ENCODE measurements around the gene CFAP43. TPM values are rescaled to one million over a fixed set of nuclear protein-coding genes. Genes with fewer than 3 reads are reported as not detected.

CFAP43 gene
- total RNA-seq, 2 experiments from 2014 or later: not detected

DNA sequence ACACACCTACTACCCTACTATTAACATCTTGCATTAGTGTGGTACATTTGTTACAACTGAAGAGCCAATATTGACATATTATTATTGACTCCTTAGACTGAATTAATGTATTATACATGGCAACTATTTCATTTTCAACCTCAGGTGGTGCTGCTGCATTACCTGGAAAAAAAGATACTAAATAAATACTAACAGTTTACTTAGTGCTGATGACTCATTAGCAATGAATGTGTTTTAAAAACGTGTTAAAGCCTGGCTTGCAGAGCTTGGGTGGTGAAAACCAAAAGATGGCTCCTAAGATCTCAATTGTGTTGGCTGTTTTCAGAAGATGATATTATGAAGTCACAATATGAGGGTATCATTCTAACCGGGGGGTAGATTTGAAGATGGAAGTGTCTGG lies 34.8 kb downstream of the CFAP43 start:
- Histone ChIP-seq H3K9me3 (ENCODE audit: low read length) (no peaks in the 10 kb centered on the region), H3K27ac (ENCODE audit: low read depth, low read length, poor library complexity, severe bottlenecking) (no peak overlapping the region), H2AFZ (ENCODE audit: low read length) (no peak overlapping the region), H3K36me3 (ENCODE audit: insufficient read depth, low read length) (no peaks in the 10 kb centered on the region), H3K4me1 (ENCODE audit: insufficient read depth, low read length, poor library complexity, severe bottlenecking) (no peaks in the 10 kb centered on the region), H4K20me1 (ENCODE audit: insufficient read depth, low read length) (no peaks in the 10 kb centered on the region), H3K79me2 (ENCODE audit: insufficient read depth, low read depth, low read length) (no peaks in the 10 kb centered on the region), H3K4me2 (ENCODE audit: low read length) (no peak overlapping the region), H3K4me3 (ENCODE audit: low read depth, low read length, poor library complexity, severe bottlenecking) (no peak overlapping the region), H3K9me2 (ENCODE audit: insufficient read depth, low read length) (no peaks in the 10 kb centered on the region)
- TF ChIP-seq EZH2phosphoT487 (IDR thresholded peaks at IDR 0.05; ENCODE audit: borderline replicate concordance, low read depth, low read length): no peak
- TF ChIP-seq, protein P1, sequence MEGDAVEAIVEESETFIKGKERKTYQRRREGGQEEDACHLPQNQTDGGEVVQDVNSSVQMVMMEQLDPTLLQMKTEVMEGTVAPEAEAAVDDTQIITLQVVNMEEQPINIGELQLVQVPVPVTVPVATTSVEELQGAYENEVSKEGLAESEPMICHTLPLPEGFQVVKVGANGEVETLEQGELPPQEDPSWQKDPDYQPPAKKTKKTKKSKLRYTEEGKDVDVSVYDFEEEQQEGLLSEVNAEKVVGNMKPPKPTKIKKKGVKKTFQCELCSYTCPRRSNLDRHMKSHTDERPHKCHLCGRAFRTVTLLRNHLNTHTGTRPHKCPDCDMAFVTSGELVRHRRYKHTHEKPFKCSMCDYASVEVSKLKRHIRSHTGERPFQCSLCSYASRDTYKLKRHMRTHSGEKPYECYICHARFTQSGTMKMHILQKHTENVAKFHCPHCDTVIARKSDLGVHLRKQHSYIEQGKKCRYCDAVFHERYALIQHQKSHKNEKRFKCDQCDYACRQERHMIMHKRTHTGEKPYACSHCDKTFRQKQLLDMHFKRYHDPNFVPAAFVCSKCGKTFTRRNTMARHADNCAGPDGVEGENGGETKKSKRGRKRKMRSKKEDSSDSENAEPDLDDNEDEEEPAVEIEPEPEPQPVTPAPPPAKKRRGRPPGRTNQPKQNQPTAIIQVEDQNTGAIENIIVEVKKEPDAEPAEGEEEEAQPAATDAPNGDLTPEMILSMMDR (conservative IDR thresholded peaks at IDR 0.05; ENCODE audit: low read length): no peak
- CTCF ChIA-PET (ENCODE audit: unreplicated experiment): no interaction called here
- intact Hi-C loops (cut with micrococcal nuclease; ENCODE audit: unreplicated experiment): no loop called here
- BruUV-seq (replicated peaks): no TSS peak
- DNase-seq (ENCODE audit: low spot score): no peak
- POLR2A ChIA-PET: no interaction called here

GRCh38 chr10:104195706-104196105 lies 36.5 kb downstream of the CFAP43 start:
- Histone ChIP-seq H3K27ac (ENCODE audit: low read depth, low read length, poor library complexity, severe bottlenecking) (no peak overlapping the region), H3K79me2 (ENCODE audit: insufficient read depth, low read depth, low read length) (no peaks in the 10 kb centered on the region), H4K20me1 (ENCODE audit: insufficient read depth, low read length) (no peaks in the 10 kb centered on the region), H3K36me3 (ENCODE audit: insufficient read depth, low read length) (no peaks in the 10 kb centered on the region), H2AFZ (ENCODE audit: low read length) (no peak overlapping the region), H3K9me3 (ENCODE audit: low read length) (no peaks in the 10 kb centered on the region), H3K4me2 (ENCODE audit: low read length) (no peak overlapping the region), H3K4me1 (ENCODE audit: insufficient read depth, low read length, poor library complexity, severe bottlenecking) (no peaks in the 10 kb centered on the region), H3K9me2 (ENCODE audit: insufficient read depth, low read length) (no peaks in the 10 kb centered on the region), H3K4me3 (ENCODE audit: low read depth, low read length, poor library complexity, severe bottlenecking) (no peak overlapping the region)
- no peak for DNase-seq (ENCODE audit: low spot score)
- ChIA-PET CTCF (ENCODE audit: unreplicated experiment) (no interaction called here), POLR2A (no interaction called here)
- intact Hi-C loops (cut with micrococcal nuclease; ENCODE audit: unreplicated experiment): no loop called here
- no TSS peak for BruUV-seq (replicated peaks)
- no peak for TF ChIP-seq EZH2phosphoT487 (IDR thresholded peaks at IDR 0.05; ENCODE audit: borderline replicate concordance, low read depth, low read length)
- TF ChIP-seq, protein P1 (conservative IDR thresholded peaks at IDR 0.05; ENCODE audit: low read length): no peak

DNA sequence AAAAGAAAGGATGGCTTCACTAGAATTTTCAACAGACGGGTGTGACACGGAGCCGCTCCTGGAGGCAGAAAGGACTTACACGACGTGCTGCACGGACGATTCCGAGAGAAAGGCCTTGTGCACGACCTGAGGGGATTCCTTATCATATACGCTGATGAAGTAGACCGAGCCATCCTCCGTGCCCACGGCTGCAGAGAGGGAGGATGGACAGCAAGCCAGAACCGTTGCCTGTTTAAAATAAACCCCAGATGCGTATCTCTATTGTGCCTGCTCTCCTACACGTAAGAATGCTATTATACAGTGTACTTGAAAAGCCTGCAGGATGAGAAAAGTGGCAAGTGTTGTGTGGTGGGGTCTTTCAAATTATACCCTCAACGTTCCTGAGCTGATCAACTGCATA lies 38.4 kb downstream of the CFAP43 start:
- TF ChIP-seq, protein P1 (conservative IDR thresholded peaks at IDR 0.05; ENCODE audit: low read length): no peak
- no peak for TF ChIP-seq EZH2phosphoT487 (IDR thresholded peaks at IDR 0.05; ENCODE audit: borderline replicate concordance, low read depth, low read length)
- no peak overlapping the region for H3K4me3 ChIP-seq (ENCODE audit: low read depth, low read length, poor library complexity, severe bottlenecking)
- no peak overlapping the region for H2AFZ ChIP-seq (ENCODE audit: low read length)
- no peaks in the 10 kb centered on the region for H3K9me3 ChIP-seq (ENCODE audit: low read length)
- no peaks in the 10 kb centered on the region for H3K9me2 ChIP-seq (ENCODE audit: insufficient read depth, low read length)
- H3K27ac ChIP-seq (ENCODE audit: low read depth, low read length, poor library complexity, severe bottlenecking): no peak overlapping the region
- intact Hi-C loops (cut with micrococcal nuclease; ENCODE audit: unreplicated experiment): no loop called here
- no peaks in the 10 kb centered on the region for H4K20me1 ChIP-seq (ENCODE audit: insufficient read depth, low read length)
- no peak overlapping the region for H3K4me2 ChIP-seq (ENCODE audit: low read length)
- DNase-seq (ENCODE audit: low spot score): no peak
- H3K79me2 ChIP-seq (ENCODE audit: insufficient read depth, low read depth, low read length): no peaks in the 10 kb centered on the region
- ChIA-PET CTCF (ENCODE audit: unreplicated experiment) (no interaction called here), POLR2A (no interaction called here)
- BruUV-seq (replicated peaks): no TSS peak
- no peaks in the 10 kb centered on the region for H3K4me1 ChIP-seq (ENCODE audit: insufficient read depth, low read length, poor library complexity, severe bottlenecking)
- H3K36me3 ChIP-seq (ENCODE audit: insufficient read depth, low read length): no peaks in the 10 kb centered on the region

All from OCI-LY7 (cell line).